ENCODE measurements around the gene PLAGL2.
"Not testable (repeated sequence)": the region's sequence is repeated elsewhere in the genome, so short reads cannot be mapped to it uniquely, and the experiment has no call there.

The PLAGL2 gene

GRCh38 chr20:32207626-32208498 is at the start of gene PLAGL2, which contains the start of gene POFUT1:
TSS of gene PLAGL2 (minus strand) at chr20:32207743. CDS start at chr20:32202178, 5,565 bp downstream.
TSS of gene POFUT1 (plus strand) at chr20:32207880. CDS start at chr20:32207942, 62 bp downstream.
- peak; percentile 94 to 99 (median 98) for DNase-seq

GRCh38 chr20:32252189-32252588 is 44.6 kb upstream of the PLAGL2 start:
- no peak for DNase-seq

GRCh38 chr20:32251470-32251869 is 43.9 kb upstream of the PLAGL2 start:
- no peak for DNase-seq

GRCh38 chr20:32249030-32249738 is 41.6 kb upstream of the PLAGL2 start:
- peak; percentile 58 to 83 (median 63) for DNase-seq

GRCh38 chr20:32248043-32248442 is 40.5 kb upstream of the PLAGL2 start:
- peak; percentile 51 to 69 (median 61) for DNase-seq

- not testable (repeated sequence) for DNase-seq
These were observed 38.7 kb upstream of the PLAGL2 start for GRCh38 chr20:32246208-32246607.

GRCh38 chr20:32244959-32245358 is 37.4 kb upstream of the PLAGL2 start:
- no peak for DNase-seq

- DNase-seq, result no peak
These were observed 36.7 kb upstream of the PLAGL2 start for GRCh38 chr20:32244150-32244823.

GRCh38 chr20:32241807-32242206 is 34.3 kb upstream of the PLAGL2 start:
- no peak for DNase-seq

GRCh38 chr20:32240205-32240604 is 32.7 kb upstream of the PLAGL2 start:
- no peak for DNase-seq

GRCh38 chr20:32238483-32239425 is 31.2 kb upstream of the PLAGL2 start:
- no peak for DNase-seq

GRCh38 chr20:32237419-32237818 is 29.9 kb upstream of the PLAGL2 start:
- DNase-seq, result no peak

- DNase-seq, result no peak
These were observed 29.3 kb upstream of the PLAGL2 start for GRCh38 chr20:32236819-32237218.

GRCh38 chr20:32236048-32236533 is 28.5 kb upstream of the PLAGL2 start:
- DNase-seq, result no peak

GRCh38 chr20:32235331-32236047 is 27.9 kb upstream of the PLAGL2 start:
- DNase-seq, result no peak

GRCh38 chr20:32234135-32234808 is 26.7 kb upstream of the PLAGL2 start:
- DNase-seq, result no peak

- DNase-seq, result no peak
These were observed 25.7 kb upstream of the PLAGL2 start for GRCh38 chr20:32233286-32233685.

- DNase-seq, result peak; percentile 20 to 55 (median 54)
These were observed 24.9 kb upstream of the PLAGL2 start for GRCh38 chr20:32232326-32232886.

- DNase-seq, result peak; percentile 29 to 47 (median 46)
These were observed 24.3 kb upstream of the PLAGL2 start for GRCh38 chr20:32231847-32232246.

- DNase-seq, result no peak
These were observed 23.7 kb upstream of the PLAGL2 start for GRCh38 chr20:32231245-32231644.

All from suppressor macrophage treated with lipopolysaccharide for 1 hour (primary cell).